ENCODE data around the gene RIMBP2.
"Not testable (repeated sequence)": the region's sequence is repeated elsewhere in the genome, so short reads cannot be mapped to it uniquely, and the experiment has no call there.

RIMBP2 gene

GRCh38 chr12:130739571-130739970 lies 23.5 kb upstream of the RIMBP2 start:
- no peak overlapping the region for H3K4me3 ChIP-seq (replicated peaks in 1 of 2; ENCODE audit: low read depth in 2 of 2, low read length in 2 of 2)
- no peak for TF ChIP-seq CTCF (IDR thresholded peaks at IDR 0.05; ENCODE audit: low read depth, low read length)
- no peak for DNase-seq (ENCODE audit: low read depth in 2 of 2)

- DNase-seq (ENCODE audit: low read depth in 2 of 2); H3K4me3 ChIP-seq (replicated peaks in 1 of 2; ENCODE audit: low read depth in 2 of 2, low read length in 2 of 2): not testable (repeated sequence)
These were observed 22.3 kb upstream of the RIMBP2 start for GRCh38 chr12:130738403-130738802.

DNA sequence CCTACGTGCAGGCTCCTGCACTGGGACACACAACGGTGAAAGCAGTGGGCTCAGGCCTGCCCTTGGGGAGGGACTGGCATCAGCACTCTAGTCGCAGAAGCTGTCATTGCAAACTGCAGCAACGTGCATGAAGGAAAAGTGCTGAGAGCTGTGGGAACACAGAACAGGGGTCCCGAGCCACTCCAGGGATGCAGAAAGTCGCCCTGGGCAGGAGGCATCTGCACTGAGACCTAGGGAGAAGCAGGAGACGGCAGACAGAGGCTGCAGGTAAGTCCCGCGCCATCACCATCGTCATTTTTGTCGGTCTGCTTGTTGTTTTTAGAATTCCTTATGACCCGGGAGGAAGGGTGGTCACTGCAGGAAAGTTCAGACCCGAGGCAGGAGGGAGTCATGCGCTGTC lies 21.6 kb upstream of the RIMBP2 start:
- no peak overlapping the region for H3K4me3 ChIP-seq (replicated peaks in 1 of 2; ENCODE audit: low read depth in 2 of 2, low read length in 2 of 2)
- no peak for DNase-seq (ENCODE audit: low read depth in 2 of 2)
- no peak for TF ChIP-seq CTCF (IDR thresholded peaks at IDR 0.05; ENCODE audit: low read depth, low read length)

GRCh38 chr12:130729344-130729743 lies 13.2 kb upstream of the RIMBP2 start:
- TF ChIP-seq CTCF (IDR thresholded peaks at IDR 0.05; ENCODE audit: low read depth, low read length): no peak
- no peak for DNase-seq (ENCODE audit: low read depth in 2 of 2)
- H3K4me3 ChIP-seq (replicated peaks in 1 of 2; ENCODE audit: low read depth in 2 of 2, low read length in 2 of 2): no peak overlapping the region

DNA sequence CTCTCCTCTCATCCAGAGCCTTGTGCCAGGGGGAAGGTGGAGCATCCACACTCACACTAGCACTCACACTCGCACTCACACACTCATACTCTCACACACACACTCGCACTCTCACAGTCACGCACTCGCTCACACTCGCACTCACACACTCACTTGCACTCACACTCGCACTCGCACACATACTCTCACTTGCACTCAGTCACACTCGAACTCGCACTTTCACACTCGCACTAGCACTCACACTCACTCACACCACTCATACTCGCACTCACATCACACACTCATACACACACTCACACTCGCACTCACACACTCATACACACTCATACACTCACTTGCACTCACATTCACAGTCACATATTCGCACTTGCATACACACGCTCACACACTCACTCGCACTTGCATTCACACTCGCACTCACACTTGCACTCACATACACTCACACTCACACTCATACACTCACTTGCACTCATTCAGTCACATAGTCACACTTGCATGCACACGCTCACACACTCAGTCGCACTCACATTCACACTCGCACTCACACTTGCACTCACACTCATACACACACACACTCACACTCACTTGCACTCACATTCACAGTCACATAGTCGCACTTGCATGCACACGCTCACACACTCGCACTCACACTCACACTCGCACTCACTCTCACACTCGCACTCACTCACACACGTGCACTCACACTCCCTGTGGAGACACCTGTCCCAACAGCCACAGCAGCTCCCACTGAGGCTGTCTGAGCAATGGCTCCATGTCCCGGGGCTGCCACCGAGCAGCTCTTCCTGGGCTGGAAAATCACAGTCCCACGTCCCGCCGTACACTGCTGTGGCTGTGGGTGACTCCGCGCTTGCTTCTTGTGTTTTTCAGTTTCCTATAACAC lies 12.3 kb upstream of the RIMBP2 start:
- DNase-seq (ENCODE audit: low read depth in 2 of 2): no peak
- TF ChIP-seq CTCF (IDR thresholded peaks at IDR 0.05; ENCODE audit: low read depth, low read length): no peak

DNA sequence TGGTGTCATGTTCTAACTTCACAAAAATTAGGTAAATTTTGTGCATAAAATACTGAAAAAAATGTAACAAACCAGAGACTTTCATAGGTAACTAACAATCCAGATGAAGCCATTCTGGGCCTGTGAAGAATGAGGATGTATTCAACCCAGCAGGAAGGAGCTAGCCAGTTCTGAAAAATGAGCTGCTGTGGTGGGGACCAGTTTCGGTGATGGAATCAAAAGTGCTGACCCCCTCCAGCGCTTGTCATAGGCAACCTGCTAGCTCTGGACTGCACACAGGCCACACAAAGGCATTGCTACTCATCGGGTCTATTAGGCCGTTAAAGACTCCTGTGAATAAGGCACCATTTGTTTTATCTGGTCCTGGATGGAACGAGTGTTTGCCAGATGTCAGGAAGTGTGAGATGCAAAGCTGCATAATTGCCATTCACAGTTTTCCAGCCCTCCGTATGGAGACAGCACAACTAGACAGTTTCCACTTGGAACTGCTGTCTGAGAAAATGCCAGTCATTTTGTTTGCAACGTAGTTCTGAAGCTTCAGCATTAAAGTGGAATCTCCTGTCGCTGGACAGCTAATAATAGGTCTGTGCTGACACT lies 3.3 kb upstream of the RIMBP2 start:
- TF ChIP-seq CTCF (IDR thresholded peaks at IDR 0.05; ENCODE audit: low read depth, low read length): no peak
- no peak overlapping the region for H3K4me3 ChIP-seq (replicated peaks in 1 of 2; ENCODE audit: low read depth in 2 of 2, low read length in 2 of 2)
- DNase-seq (ENCODE audit: low read depth in 2 of 2): no peak

More for the DNA sequence above, 12.3 kb upstream of the RIMBP2 start:
- H3K4me3 ChIP-seq (replicated peaks in 1 of 2; ENCODE audit: low read depth in 2 of 2, low read length in 2 of 2): no peak overlapping the region

DNA sequence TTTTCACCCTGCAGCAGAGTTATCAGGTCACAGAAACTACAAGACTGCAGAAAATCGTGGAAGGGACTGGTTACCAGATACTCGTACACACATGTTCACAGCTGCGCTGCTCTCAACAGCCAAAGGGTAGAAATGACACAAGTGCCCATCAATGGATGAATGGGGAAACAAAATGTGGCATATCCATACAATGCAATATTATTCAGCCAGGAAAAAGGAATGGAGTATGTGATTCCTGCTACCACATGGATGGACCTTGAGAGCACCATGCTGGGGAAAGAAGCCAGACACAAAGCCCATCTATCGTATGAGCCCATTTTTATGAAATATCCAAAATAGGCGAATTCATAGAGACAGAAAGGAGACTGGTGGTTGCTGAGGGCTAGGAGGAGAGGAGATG lies 1.7 kb upstream of the RIMBP2 start:
- DNase-seq (ENCODE audit: low read depth in 2 of 2): no peak
- no peak for TF ChIP-seq CTCF (IDR thresholded peaks at IDR 0.05; ENCODE audit: low read depth, low read length)

More for the DNA sequence above, 1.7 kb upstream of the RIMBP2 start:
- no peak overlapping the region for H3K4me3 ChIP-seq (replicated peaks in 1 of 2; ENCODE audit: low read depth in 2 of 2, low read length in 2 of 2)

Measured in cardiac fibroblast (primary cell).